Right lung (tissue), 5 donors: ENCODE measurements around the gene SLC9A8. TPM values are rescaled to one million over a fixed set of nuclear protein-coding genes. Genes with fewer than 3 reads are reported as not detected.
"Not testable (repeated sequence)": the region's sequence is repeated elsewhere in the genome, so short reads cannot be mapped to it uniquely, and the experiment has no call there.

Experiments used
- DNase-seq, 2 donors: peaks; one replicate each; pipeline ENCODE4 v3.0.0-alpha.2; 2013
- polyA plus RNA-seq, 5 donors: library from polyadenylated mRNA; unstranded; fragments of 120-200 nt; gene quantifications; one replicate each; pipeline versions ENCODE4 v1.2.1 to v1.2.3, GENCODE V29; 2013; ENCODE audit warnings: inconsistent platforms in 1 of 5, low replicate concordance in 1 of 5; ENCODE audit not compliant: insufficient read length in 5 of 5, insufficient read depth in 1 of 5

The SLC9A8 gene
- polyA plus RNA-seq, 5 donors, result 7.4 to 9.2 (median 8.0) TPM

GRCh38 chr20:49786196-49786595 lies 26.4 kb upstream of the SLC9A8 start:
- DNase-seq, result no peak

GRCh38 chr20:49786668-49787370 lies 25.8 kb upstream of the SLC9A8 start:
- DNase-seq, result no peak

- DNase-seq, result no peak
Observed at GRCh38 chr20:49787371-49788357, 25.0 kb upstream of the SLC9A8 start.

- no peak for DNase-seq
Observed at GRCh38 chr20:49790077-49790798, 22.4 kb upstream of the SLC9A8 start.

GRCh38 chr20:49791165-49791564 lies 21.5 kb upstream of the SLC9A8 start:
- DNase-seq, result no peak

- no peak for DNase-seq
Observed at GRCh38 chr20:49792006-49792405, 20.6 kb upstream of the SLC9A8 start.

- no peak for DNase-seq
Observed at GRCh38 chr20:49792611-49793010, 20.0 kb upstream of the SLC9A8 start.

GRCh38 chr20:49794336-49795134 lies 18.1 kb upstream of the SLC9A8 start:
- no peak for DNase-seq

- DNase-seq, result no peak
Observed at GRCh38 chr20:49795135-49795424, 17.5 kb upstream of the SLC9A8 start.

GRCh38 chr20:49796600-49797343 lies 15.9 kb upstream of the SLC9A8 start:
- DNase-seq, result no peak

- DNase-seq, result no peak
Observed at GRCh38 chr20:49797344-49797615, 15.3 kb upstream of the SLC9A8 start.

GRCh38 chr20:49798718-49799117 lies 13.9 kb upstream of the SLC9A8 start:
- no peak for DNase-seq

GRCh38 chr20:49799698-49800097 lies 12.9 kb upstream of the SLC9A8 start:
- DNase-seq, result no peak

- no peak for DNase-seq
Observed at GRCh38 chr20:49803418-49803817, 9.2 kb upstream of the SLC9A8 start.

GRCh38 chr20:49804364-49804763 lies 8.3 kb upstream of the SLC9A8 start:
- no peak for DNase-seq

GRCh38 chr20:49805224-49805876 lies 7.3 kb upstream of the SLC9A8 start:
- DNase-seq, result not testable (repeated sequence)

- DNase-seq, result no peak
Observed at GRCh38 chr20:49808753-49809152, 3.9 kb upstream of the SLC9A8 start.

GRCh38 chr20:49809803-49810359 lies 2.7 kb upstream of the SLC9A8 start:
- no peak for DNase-seq

- no peak for DNase-seq
Observed at GRCh38 chr20:49810491-49811190, 2.0 kb upstream of the SLC9A8 start.
